ENCODE measurements around the gene DEFB132. TPM values are rescaled to one million over a fixed set of nuclear protein-coding genes. Genes with fewer than 3 reads are reported as not detected.

The DEFB132 gene
- total and polyA plus RNA-seq, 2 of the 4 experiments (the other 2 are of a cell fraction): not detected

DNA sequence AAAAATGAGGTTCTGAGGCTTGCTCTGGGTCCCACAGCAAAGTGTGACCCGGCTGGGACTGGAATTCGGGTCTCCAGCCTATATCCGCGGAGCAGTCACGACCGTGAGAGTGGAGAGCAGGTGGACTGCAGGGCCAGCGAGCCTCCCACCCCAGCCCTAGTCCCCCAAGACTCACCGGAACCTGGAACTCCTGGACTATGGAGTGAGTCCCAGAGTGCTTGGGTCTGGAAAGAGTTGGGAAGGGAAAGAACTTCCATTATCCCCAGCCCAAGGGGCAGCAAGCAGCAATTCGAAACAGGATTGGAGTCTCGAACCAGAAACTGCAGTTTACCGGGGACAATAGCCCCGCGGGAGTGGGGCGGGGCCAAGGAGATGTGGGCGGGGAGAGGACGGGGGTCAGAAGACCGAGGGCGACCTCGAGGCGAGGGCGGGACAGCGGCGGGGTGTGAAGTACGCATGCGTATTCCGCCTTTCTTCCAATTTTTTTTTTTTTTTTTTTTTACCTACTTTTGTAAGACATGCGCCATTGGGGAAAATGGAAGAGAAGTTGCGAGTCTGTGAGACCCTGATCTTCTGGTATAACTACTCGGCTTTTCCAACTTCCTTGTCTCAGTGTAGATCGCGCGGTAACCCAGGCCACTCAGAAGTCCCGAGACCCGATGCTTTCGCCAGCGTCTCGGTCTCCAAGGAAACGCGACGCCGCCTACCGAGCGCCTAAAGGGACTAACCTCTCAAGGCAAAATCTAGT, 32.7 kb downstream of the DEFB132 start, which contains the start of gene C20orf96:
Gene C20orf96 (minus strand): TSS at position 667 of the 748 bp plus-strand sequence. CDS start 140 bp downstream, at position 527.
- Histone ChIP-seq H3K4me1 (ENCODE audit: control insufficient read depth, insufficient read depth, low read length) (peaks cover 7% of the 10 kb centered on the region), H3K18ac (ENCODE audit: low read depth, low read length) (peak within 1 kb of the TSS; percentile 97), H2BK120ac (ENCODE audit: low read depth, low read length) (peak within 1 kb of the TSS; percentile 98), H3K9me3 (ENCODE audit: control insufficient read depth, insufficient read depth, low read length) (no peaks in the 10 kb centered on the region), H3K56ac (ENCODE audit: extremely low read depth, insufficient read depth, low read length) (peak within 1 kb of the TSS; percentile 93), H3K27me3 (ENCODE audit: control insufficient read depth, insufficient read depth, low read length) (no peaks in the 10 kb centered on the region), H4K20me1 (ENCODE audit: insufficient read depth, low read length) (no peaks in the 10 kb centered on the region), H2BK15ac (ENCODE audit: low read depth, low read length) (peak within 1 kb of the TSS; percentile 88), H2BK20ac (ENCODE audit: low read depth, low read length) (peak within 1 kb of the TSS; percentile 87), H2BK5ac (ENCODE audit: low read depth, low read length, poor library complexity, severe bottlenecking) (peak within 1 kb of the TSS; percentile 87), H3K4me2 (ENCODE audit: low read depth, low read length) (peak within 1 kb of the TSS; percentile 89), H4K91ac (ENCODE audit: insufficient read depth, low read depth, low read length) (peak within 1 kb of the TSS; percentile 97), H2AFZ (replicated peaks; ENCODE audit: low read length, poor library complexity) (peak within 1 kb of the TSS; percentile 96), H3K23ac (ENCODE audit: low read depth, low read length) (peak within 1 kb of the TSS; percentile 88), H3K4ac (ENCODE audit: low read depth, low read length) (peak within 1 kb of the TSS; percentile 98), H2AK5ac (ENCODE audit: low read depth, low read length) (peak within 1 kb of the TSS; percentile 28), H3K9me1 (ENCODE audit: insufficient read depth, low read length) (peaks cover 9% of the 10 kb centered on the region), H3K4me3 (ENCODE audit: insufficient read depth, low read depth, low read length) (peak within 1 kb of the TSS; percentile 87), H4K8ac (ENCODE audit: low read depth in 2 of 2, low read length in 2 of 2) (peak within 1 kb of the TSS; percentile 85 to 96), H3K36me3 (ENCODE audit: control insufficient read depth, insufficient read depth, low read length) (no peaks in the 10 kb centered on the region), H3K79me1 (ENCODE audit: low read depth in 1 of 2, low read length in 2 of 2) (peaks cover 11 to 23% of the 10 kb centered on the region in 2 experiments; a peak in 3 of 4 replicates), H2AK9ac (replicated peaks; ENCODE audit: low read depth, low read length, poor library complexity) (peak within 1 kb of the TSS; percentile 88), H3K14ac (replicated peaks; ENCODE audit: low read depth, low read length) (peak within 1 kb of the TSS; percentile 97), H3K9ac (ENCODE audit: low read depth, low read length) (peak within 1 kb of the TSS; percentile 88), H4K5ac (ENCODE audit: low read depth, low read length) (peak within 1 kb of the TSS; percentile 96), H3K27ac (ENCODE audit: insufficient read depth, low read length) (peak within 1 kb of the TSS; percentile 92)
- 0 out of 2 replicates have a peak, but pooled peaks have one; percentile 8 for TF ChIP-seq RFX5 (IDR thresholded peaks at IDR 0.05; ENCODE audit: low read depth, low read length)
- peak; percentile 53; the same call in 1 of the 2 replicates for TF ChIP-seq BHLHE40 (IDR thresholded peaks at IDR 0.05; ENCODE audit: low read depth, low read length)
- 0 out of 2 replicates have a peak, but pooled peaks have one; percentile 17 for TF ChIP-seq MAZ (IDR thresholded peaks at IDR 0.05; ENCODE audit: borderline replicate concordance, low read depth, low read length)
- peak; percentile 12; the same call in 1 of the 2 replicates for TF ChIP-seq RAD21 (IDR thresholded peaks at IDR 0.05; ENCODE audit: low read length)
- TF ChIP-seq, protein P1, sequence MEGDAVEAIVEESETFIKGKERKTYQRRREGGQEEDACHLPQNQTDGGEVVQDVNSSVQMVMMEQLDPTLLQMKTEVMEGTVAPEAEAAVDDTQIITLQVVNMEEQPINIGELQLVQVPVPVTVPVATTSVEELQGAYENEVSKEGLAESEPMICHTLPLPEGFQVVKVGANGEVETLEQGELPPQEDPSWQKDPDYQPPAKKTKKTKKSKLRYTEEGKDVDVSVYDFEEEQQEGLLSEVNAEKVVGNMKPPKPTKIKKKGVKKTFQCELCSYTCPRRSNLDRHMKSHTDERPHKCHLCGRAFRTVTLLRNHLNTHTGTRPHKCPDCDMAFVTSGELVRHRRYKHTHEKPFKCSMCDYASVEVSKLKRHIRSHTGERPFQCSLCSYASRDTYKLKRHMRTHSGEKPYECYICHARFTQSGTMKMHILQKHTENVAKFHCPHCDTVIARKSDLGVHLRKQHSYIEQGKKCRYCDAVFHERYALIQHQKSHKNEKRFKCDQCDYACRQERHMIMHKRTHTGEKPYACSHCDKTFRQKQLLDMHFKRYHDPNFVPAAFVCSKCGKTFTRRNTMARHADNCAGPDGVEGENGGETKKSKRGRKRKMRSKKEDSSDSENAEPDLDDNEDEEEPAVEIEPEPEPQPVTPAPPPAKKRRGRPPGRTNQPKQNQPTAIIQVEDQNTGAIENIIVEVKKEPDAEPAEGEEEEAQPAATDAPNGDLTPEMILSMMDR (conservative IDR thresholded peaks at IDR 0.05; ENCODE audit: low read depth, low read length): peak; percentile 51
- no peak for TF ChIP-seq CHD1 (IDR thresholded peaks at IDR 0.05; ENCODE audit: low read depth, low read length)
- TF ChIP-seq MXI1 (IDR thresholded peaks at IDR 0.05; ENCODE audit: borderline replicate concordance, low read depth, low read length): peak; percentile 68; the same call in 1 of the 2 replicates
- no peak for TF ChIP-seq FOS (IDR thresholded peaks at IDR 0.05; ENCODE audit: low read depth, low read length)
- dilution Hi-C loops (cut with HindIII; ENCODE audit: low sequenced_read_pairs, unreplicated experiment) (no loop called here), intact Hi-C loops (cut with micrococcal nuclease) (no loop called here), in situ Hi-C loops (cut with MboI; ENCODE audit: low sequenced_read_pairs) (no loop called here)
- CTCF ChIA-PET: no interaction called here
- peak; percentile 90 for ATAC-seq (ENCODE audit: low read depth)
- WGBS, 2 experiments (ENCODE audit: extremely low coverage in 2 of 2, insufficient read length in 1 of 2): 2% methylated on average over 11 of the region's 43 CpGs; no CpG with 5 or more reads in 1 of the 2 experiments
- POLR2A ChIA-PET (ENCODE audit: unreplicated experiment): no interaction called here
- no TSS peak for BruUV-seq (replicated peaks)
- peak; percentile 92 for DNase-seq
